HepG2 (cell line): ENCODE results near the gene TIMM13. TPM values are rescaled to one million over a fixed set of nuclear protein-coding genes. Genes with fewer than 3 reads are reported as not detected.

Experiments
- HNF4A ChIP-seq: sonication (generic); formaldehyde crosslinking; IDR thresholded peaks from 2 replicates; pipeline ENCODE4 v1.4.0; 2020; ENCODE audit warnings: missing genetic modification reagents
- NCOA5 ChIP-seq: sonication (generic); formaldehyde crosslinking; IDR thresholded peaks from 2 replicates; pipeline ENCODE4 v1.4.0; 2020; ENCODE audit warnings: missing genetic modification reagents
- NFYB ChIP-seq: sonication (generic); formaldehyde crosslinking; IDR thresholded peaks from 2 replicates; pipeline ENCODE4 v1.4.0; 2020; ENCODE audit warnings: missing genetic modification reagents
- NR2F2 ChIP-seq: IDR thresholded peaks from 2 replicates; pipeline ENCODE4 v1.6.1; 2012; ENCODE audit warnings: low read depth, inconsistent platforms, borderline replicate concordance
- PPARG ChIP-seq: conservative IDR thresholded peaks from 2 replicates; pipeline ENCODE4 v1.6.1; 2016; ENCODE audit warnings: missing biosample characterization, missing genetic modification reagents
- SMYD3 ChIP-seq: sonication (generic); formaldehyde crosslinking; IDR thresholded peaks from 2 replicates; pipeline ENCODE4 v1.8.1; 2023; ENCODE audit warnings: mild to moderate bottlenecking, missing genetic modification reagents
- TAF15 ChIP-seq: fragments of 200-400 bp; formaldehyde crosslinking; IDR thresholded peaks from one replicate; pipeline ENCODE4 v1.6.1; 2018; ENCODE audit warnings: mild to moderate bottlenecking, low read depth, low read length; ENCODE audit not compliant: poor library complexity, severe bottlenecking
- YEATS2 ChIP-seq: sonication (generic); formaldehyde crosslinking; IDR thresholded peaks from 2 replicates; pipeline ENCODE4 v1.4.0; 2020; ENCODE audit warnings: missing genetic modification reagents, borderline replicate concordance
- ZBTB20 ChIP-seq: sonication (generic); formaldehyde crosslinking; IDR thresholded peaks from 2 replicates; pipeline ENCODE4 v1.8.1; 2023; ENCODE audit warnings: missing genetic modification reagents, low read depth, mild to moderate bottlenecking, borderline replicate concordance
- ZFP36 ChIP-seq: fragments of 150-350 bp; IDR thresholded peaks from 2 replicates; pipeline ENCODE4 v1.6.1; 2018; ENCODE audit warnings: borderline replicate concordance, low read length, low read depth; ENCODE audit not compliant: partially characterized antibody
- ZNF224 ChIP-seq: sonication (generic); formaldehyde crosslinking; IDR thresholded peaks from 2 replicates; pipeline ENCODE4 v1.5.0; 2020; ENCODE audit warnings: mild to moderate bottlenecking, missing genetic modification reagents
- ZNF432 ChIP-seq: sonication (generic); formaldehyde crosslinking; IDR thresholded peaks from 2 replicates; pipeline ENCODE4 v1.5.0; 2020; ENCODE audit warnings: missing genetic modification reagents, mild to moderate bottlenecking, borderline replicate concordance
- ZNF567 ChIP-seq: sonication (generic); formaldehyde crosslinking; IDR thresholded peaks from 2 replicates; pipeline ENCODE4 v1.8.1; 2023; ENCODE audit warnings: mild to moderate bottlenecking, missing genetic modification reagents, borderline replicate concordance
- polyA plus RNA-seq, 8 experiments: library from polyadenylated mRNA; depleted of rRNA in 3 of 8; stranded (reverse) in 7 of 8; unstranded in 1 of 8; fragments of >200 nt; fragmentation: Illumina TruSeq in 4 of 8; extraction: Trizol in 4 of 8; gene quantifications; 2 replicates each; pipeline versions ENCODE4 v1.2.1 to v1.2.3, GENCODE V29; 2011 to 2016; ENCODE audit warnings: low read depth in 4 of 8, missing spikeins in 1 of 8, mixed read lengths in 1 of 8; ENCODE audit not compliant: insufficient read depth in 1 of 8
- total RNA-seq, 5 experiments: library from RNA; depleted of rRNA; stranded (reverse); fragments of >200 nt; fragmentation: Illumina TruSeq; extraction: Trizol; gene quantifications; 2 replicates each; pipeline ENCODE4 v1.2.3, GENCODE V29; 2016; ENCODE audit warnings: low read depth in 1 of 5
- TF ChIP-seq, protein P1 (sequence below): sonication (generic); formaldehyde crosslinking; IDR thresholded peaks from one replicate; pipeline ENCODE4 v1.5.1; 2020; ENCODE audit warnings: mild to moderate bottlenecking, missing genetic modification reagents; ENCODE audit errors: not compliant biosample characterization
- TF ChIP-seq, protein P2 (sequence below): sonication (generic); formaldehyde crosslinking; IDR thresholded peaks from 2 replicates; pipeline ENCODE4 v1.5.0; 2020; ENCODE audit warnings: mild to moderate bottlenecking, missing genetic modification reagents
- TF ChIP-seq, protein P3 (sequence below): sonication (generic); formaldehyde crosslinking; IDR thresholded peaks from 2 replicates; pipeline ENCODE4 v1.8.0; 2022; ENCODE audit warnings: mild to moderate bottlenecking, missing genetic modification reagents; ENCODE audit not compliant: insufficient replicate concordance

The TIMM13 gene
- total and polyA plus RNA-seq, 2 of the 13 experiments (the other 11 are each of a cell fraction or from before 2014, with no cell fraction given): 48.4 to 108 TPM

DNA sequence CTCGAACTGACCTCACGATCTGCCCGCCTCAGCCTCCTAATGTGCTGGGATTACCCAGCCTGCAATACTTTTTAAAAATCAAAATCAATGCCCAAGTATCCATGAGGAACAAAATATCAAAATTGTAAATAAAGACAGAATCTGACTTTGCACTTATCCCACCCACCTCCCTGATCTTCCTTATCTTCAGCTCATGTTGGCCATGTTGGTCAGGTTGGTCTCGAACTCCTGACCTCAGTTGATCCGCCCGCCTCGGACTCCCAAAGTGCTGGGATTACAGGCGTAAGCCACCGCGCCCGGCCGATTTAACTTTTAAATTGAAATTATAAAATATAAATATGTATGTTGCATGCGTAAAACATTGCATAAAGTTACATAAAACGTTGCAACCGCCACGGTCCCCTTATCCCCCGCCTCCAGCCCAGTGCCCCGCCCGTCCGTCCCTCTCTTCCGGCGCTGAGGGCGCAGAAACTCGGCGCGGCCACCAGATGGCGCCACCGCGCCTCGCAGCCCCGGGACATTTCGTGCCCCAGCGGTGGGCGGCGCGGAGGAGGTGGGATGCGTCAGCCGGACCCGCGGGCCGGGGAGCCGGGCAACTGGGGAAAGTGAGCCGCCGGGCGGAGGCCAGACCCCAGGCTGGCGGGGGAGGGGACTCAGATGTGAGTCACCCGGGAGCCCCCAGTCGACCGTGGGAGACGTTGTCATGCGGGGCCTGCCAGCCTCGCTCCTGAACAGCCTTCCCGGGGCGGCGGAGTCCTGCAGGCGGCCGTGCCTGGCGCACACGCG is 47.0 kb upstream of the TIMM13 start (continued):
- TF ChIP-seq, protein P1, sequence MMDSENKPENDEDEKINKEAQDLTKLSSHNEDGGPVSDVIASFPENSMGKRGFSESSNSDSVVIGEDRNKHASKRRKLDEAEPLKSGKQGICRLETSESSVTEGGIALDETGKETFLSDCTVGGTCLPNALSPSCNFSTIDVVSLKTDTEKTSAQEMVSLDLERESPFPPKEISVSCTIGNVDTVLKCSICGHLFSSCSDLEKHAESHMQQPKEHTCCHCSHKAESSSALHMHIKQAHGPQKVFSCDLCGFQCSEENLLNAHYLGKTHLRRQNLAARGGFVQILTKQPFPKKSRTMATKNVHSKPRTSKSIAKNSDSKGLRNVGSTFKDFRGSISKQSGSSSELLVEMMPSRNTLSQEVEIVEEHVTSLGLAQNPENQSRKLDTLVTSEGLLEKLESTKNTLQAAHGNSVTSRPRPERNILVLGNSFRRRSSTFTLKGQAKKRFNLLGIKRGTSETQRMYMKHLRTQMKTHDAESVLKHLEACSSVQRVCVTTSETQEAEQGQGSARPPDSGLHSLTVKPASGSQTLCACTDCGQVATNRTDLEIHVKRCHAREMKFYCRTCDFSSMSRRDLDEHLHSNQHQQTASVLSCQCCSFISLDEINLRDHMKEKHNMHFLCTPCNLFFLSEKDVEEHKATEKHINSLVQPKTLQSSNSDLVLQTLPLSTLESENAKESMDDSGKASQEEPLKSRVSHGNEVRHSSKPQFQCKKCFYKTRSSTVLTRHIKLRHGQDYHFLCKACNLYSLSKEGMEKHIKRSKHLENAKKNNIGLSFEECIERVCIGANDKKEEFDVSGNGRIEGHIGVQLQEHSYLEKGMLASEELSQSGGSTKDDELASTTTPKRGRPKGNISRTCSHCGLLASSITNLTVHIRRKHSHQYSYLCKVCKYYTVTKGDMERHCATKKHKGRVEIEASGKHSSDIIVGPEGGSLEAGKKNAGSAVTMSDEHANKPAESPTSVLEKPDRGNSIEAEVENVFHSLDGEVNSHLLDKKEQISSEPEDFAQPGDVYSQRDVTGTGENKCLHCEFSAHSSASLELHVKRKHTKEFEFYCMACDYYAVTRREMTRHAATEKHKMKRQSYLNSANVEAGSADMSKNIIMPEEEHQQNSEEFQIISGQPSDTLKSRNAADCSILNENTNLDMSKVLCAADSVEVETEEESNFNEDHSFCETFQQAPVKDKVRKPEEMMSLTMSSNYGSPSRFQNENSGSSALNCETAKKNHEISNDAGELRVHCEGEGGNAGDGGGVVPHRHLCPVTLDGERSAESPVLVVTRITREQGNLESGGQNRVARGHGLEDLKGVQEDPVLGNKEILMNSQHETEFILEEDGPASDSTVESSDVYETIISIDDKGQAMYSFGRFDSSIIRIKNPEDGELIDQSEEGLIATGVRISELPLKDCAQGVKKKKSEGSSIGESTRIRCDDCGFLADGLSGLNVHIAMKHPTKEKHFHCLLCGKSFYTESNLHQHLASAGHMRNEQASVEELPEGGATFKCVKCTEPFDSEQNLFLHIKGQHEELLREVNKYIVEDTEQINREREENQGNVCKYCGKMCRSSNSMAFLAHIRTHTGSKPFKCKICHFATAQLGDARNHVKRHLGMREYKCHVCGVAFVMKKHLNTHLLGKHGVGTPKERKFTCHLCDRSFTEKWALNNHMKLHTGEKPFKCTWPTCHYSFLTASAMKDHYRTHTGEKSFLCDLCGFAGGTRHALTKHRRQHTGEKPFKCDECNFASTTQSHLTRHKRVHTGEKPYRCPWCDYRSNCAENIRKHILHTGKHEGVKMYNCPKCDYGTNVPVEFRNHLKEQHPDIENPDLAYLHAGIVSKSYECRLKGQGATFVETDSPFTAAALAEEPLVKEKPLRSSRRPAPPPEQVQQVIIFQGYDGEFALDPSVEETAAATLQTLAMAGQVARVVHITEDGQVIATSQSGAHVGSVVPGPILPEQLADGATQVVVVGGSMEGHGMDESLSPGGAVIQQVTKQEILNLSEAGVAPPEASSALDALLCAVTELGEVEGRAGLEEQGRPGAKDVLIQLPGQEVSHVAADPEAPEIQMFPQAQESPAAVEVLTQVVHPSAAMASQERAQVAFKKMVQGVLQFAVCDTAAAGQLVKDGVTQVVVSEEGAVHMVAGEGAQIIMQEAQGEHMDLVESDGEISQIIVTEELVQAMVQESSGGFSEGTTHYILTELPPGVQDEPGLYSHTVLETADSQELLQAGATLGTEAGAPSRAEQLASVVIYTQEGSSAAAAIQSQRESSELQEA: peak; percentile 35
- TF ChIP-seq, protein P2, sequence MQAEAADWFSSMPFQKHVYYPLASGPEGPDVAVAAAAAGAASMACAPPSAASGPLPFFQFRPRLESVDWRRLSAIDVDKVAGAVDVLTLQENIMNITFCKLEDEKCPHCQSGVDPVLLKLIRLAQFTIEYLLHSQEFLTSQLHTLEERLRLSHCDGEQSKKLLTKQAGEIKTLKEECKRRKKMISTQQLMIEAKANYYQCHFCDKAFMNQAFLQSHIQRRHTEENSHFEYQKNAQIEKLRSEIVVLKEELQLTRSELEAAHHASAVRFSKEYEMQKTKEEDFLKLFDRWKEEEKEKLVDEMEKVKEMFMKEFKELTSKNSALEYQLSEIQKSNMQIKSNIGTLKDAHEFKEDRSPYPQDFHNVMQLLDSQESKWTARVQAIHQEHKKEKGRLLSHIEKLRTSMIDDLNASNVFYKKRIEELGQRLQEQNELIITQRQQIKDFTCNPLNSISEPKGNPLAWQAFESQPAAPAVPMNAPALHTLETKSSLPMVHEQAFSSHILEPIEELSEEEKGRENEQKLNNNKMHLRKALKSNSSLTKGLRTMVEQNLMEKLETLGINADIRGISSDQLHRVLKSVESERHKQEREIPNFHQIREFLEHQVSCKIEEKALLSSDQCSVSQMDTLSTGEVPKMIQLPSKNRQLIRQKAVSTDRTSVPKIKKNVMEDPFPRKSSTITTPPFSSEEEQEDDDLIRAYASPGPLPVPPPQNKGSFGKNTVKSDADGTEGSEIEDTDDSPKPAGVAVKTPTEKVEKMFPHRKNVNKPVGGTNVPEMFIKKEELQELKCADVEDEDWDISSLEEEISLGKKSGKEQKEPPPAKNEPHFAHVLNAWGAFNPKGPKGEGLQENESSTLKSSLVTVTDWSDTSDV (CRISPR knock-in tag): no peak
- TF ChIP-seq, protein P3, sequence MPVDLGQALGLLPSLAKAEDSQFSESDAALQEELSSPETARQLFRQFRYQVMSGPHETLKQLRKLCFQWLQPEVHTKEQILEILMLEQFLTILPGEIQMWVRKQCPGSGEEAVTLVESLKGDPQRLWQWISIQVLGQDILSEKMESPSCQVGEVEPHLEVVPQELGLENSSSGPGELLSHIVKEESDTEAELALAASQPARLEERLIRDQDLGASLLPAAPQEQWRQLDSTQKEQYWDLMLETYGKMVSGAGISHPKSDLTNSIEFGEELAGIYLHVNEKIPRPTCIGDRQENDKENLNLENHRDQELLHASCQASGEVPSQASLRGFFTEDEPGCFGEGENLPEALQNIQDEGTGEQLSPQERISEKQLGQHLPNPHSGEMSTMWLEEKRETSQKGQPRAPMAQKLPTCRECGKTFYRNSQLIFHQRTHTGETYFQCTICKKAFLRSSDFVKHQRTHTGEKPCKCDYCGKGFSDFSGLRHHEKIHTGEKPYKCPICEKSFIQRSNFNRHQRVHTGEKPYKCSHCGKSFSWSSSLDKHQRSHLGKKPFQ (CRISPR knock-in tag): no peak
- 0 out of 2 replicates have a peak, but pooled peaks have one; percentile 31 for TF ChIP-seq PPARG (CRISPR knock-in tag)
- no peak for TF ChIP-seq ZNF432 (CRISPR knock-in tag)
- TF ChIP-seq NFYB (CRISPR knock-in tag): no peak
- TF ChIP-seq ZNF224 (CRISPR knock-in tag): no peak; the same call in 1 of the 2 replicates
- peak; percentile 87 for TF ChIP-seq ZFP36
- no peak for TF ChIP-seq NR2F2
- TF ChIP-seq ZNF567 (CRISPR knock-in tag): peak; percentile 93; the same call in 1 of the 2 replicates
- no peak for TF ChIP-seq SMYD3 (CRISPR knock-in tag)
- no peak for TF ChIP-seq TAF15
- no peak for TF ChIP-seq ZBTB20
- no peak for TF ChIP-seq NCOA5
- TF ChIP-seq HNF4A (CRISPR knock-in tag): no peak
- peak; percentile 58; the same call in 1 of the 2 replicates for TF ChIP-seq YEATS2 (CRISPR knock-in tag)
